HPDE6-E6E7 (cell line): ENCODE data around the gene KNCN.

Source experiments
- DNase-seq: peaks from one replicate; pipeline ENCODE4 v3.0.0; 2011; ENCODE audit warnings: missing footprints; ENCODE audit errors: extremely low spot score

KNCN gene

DNA sequence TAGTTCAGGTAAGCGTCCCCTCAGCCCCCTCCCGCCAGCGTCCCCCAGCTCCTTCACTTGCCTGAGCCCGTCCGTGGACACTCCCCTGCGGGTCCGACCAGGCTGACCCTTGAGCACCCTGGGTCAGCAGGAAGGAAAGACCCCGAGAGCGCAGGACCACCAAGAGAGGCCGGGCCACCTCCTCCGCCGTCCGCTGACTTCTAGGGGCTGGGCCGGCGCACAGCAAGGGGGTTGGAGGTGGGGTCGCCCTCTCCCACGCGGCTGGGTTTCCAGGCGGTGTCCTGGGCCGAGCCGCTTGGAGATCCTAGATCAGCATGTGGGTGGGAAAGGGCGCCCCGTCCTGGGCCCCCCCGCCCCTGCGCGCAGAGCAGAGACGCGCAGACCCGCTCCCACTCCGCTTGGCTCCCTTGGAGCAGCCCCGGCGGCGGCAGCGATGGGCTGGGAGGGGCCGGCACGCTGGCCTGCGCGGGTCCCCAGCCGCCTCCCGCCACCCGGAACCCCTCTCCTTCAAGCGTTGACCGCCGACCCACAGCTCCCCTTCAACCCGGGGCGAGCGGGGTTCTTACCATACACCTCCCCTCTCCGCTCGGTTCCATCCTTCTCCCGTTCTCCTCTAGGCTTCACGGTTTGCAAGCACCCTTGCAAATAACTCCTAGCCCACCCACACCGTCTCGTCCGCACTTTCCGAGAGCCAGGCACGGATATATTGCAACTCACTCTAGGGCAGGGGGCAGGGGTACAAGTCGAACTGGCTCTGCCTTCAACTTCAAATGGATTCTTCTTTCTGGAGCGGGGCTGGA, 7.5 kb downstream of the KNCN start:
- DNase-seq = no peak

DNA sequence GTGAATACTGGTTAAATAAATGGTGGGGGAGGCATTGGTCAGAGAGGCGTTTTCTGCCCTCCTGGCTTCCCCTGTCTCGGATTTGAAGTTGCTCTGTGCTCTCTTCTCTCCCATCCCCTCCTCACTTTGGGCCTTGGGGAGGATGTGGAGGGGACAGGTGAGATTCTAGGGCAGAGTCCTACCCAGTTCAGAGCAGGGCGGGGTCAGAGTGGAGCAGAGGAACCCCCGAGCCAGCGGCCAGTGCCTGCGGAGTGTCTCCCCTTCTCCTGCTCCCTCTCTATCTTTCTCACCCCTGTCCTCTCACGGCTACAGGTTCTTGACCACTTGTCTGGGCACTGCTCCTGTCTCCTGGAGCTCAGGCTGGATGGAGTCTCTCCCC, 8.1 kb downstream of the KNCN start:
- no peak for DNase-seq

DNA sequence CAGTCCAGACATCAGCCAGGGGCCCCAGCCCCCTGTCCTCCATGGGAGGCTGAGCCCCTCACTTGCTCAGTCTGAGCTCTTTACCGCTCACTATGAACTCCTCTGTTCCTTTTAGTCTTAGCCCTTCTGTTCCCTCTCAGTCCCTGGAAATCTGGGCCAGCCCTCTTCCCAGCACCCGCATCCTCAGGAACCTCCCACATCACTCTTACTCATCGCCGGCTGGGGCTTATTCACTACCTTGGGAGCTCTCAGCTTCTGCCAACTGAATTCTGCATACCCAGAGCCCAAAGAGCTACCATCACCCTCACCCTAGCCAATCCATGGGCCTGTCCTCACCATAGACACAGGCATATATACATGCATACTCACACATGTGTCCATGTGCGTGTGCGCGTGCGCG, 11.5 kb downstream of the KNCN start:
- DNase-seq = peak; percentile 78

DNA sequence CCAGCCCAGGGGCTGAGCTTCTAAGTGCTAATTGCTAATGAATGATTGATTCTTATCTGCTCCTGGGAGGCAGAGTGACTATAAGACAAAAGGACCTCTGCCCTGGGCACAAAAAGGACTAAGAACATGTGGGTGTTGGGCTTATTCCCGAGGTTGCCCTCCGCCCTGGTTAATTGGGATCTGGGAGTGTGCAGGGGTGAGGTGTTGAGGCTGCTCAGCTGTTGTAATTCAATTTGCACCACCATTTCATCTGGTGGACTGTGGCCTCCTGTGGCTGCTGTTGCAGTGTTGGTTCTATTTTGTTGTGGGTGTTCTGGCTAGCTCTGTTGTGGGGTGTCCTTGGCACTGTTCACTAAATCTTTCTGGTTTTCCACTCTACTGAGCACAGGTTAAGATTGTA, 13.3 kb downstream of the KNCN start:
- DNase-seq = no peak

DNA sequence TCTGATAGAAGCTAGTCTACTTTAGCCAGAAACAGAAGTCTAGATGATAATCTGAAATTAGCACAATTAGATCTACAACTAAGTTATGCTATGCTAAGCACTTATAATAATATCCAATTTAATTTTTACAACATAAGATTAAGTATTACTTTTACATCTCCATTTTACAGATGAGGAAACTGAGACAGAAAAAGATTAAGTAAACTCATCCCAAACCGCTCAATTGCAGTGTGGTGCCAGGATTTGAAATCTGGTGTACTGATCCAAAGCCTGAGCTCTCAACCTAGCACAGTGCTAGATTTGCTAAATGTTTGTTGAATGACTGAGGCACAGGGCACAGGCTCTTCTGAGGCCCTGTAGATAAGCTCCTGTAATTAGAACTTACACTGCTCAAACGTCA, 13.8 kb downstream of the KNCN start:
- DNase-seq = no peak

DNA sequence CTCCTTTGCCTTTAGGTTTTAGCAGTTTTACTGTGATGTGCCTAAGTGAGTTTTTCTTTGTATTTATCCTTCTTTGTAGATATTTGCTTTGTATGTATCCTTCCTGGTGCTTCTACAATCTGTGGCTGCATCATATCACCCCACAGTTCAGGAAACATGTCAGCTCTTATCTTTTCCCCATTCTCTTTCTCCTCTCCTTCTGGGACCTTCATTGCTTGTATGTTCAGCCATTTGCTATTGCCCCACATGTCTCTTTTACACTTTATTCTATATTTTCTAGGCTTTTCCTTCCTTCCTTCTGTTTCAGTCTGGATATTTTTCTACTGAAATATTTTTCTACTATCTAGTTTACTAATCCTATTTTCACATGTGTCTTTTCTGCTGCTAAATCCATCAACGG, 14.9 kb downstream of the KNCN start:
- no peak for DNase-seq

DNA sequence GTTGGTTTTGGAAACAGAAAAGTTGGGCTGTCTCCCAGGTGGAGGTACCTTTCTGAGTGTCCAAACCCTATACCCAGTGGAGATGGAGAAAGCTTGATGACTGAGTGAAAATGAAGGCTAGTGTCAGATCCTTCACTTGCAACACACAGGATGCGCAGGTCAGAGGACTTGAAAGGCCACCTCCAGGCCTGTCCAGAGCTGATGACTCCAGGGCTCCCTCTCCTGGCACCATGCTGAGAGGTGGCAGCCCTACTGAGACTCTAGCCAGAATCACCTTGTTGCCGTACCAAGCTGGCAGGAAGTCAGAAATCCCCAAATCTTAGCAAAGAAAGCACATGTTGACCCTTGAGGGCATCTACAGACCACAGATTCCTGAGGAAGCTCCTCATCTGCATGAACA, 16.4 kb downstream of the KNCN start:
- DNase-seq = no peak

DNA sequence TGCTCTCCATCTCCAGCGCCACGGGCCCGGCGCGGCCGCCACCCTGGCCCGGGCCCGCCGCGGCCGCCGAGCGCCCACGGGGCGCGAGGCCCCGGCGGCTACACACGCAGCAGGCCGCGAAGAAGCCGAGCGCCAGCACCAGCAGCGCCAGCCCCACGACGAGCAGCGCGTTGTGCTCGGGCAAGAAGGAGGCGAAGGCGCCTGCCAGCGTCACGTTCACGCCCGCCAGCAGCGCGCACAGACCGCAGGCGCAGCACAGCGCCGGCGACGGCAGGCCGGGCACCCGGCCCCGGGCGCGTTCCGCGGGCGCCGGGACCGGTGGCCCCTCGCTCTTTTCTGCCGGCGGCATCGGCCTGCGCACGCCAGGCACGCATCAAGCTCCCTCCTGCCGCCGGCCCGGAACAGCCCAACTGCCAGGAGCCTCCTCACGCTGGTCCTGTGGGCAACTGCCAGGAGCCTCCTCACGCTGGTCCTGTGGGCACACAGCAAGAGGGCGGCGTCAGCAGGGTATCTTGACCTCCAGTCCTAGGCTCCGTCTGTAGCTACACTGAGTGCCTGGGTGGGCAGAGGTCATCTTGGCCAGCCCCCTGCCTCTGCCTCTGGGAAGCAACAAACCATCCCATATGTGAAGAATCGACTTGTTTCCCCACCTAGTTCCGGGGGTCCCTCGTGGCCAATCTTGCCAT, 18.1 kb downstream of the KNCN start:
- DNase-seq = no peak

DNA sequence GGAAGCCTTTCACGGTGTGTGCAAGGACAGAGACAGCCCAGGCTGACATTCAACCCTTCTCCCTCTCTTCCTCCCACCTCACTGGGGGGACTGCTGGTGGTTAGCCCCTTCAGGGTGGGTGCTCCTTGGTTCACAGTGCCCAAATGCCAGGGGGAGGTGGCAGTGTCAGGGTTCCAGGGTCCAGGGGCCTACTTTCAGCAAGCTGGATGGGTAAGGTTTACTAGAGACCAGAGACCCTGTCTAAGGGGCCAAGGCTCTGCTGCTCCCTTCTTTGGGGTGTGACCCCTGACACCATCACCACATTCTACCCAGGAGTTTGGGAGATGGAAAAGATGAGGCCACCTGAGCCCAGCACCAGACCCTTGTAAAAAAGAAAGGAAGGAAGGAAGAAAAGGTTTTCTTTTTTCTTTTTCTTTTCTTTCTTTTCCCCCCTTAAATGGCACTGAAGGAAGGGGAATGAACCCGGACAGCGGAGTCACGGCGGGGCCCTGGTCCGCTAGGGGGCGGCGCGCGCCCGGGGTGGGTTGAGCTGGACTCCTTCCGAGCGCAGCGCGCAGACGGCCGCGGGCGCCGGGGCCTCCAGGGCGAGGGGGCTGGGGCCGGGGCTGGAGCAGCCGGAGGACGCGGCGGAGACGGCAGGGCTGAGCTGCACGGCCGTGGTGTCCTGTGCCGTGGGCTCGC, 18.8 kb downstream of the KNCN start:
- DNase-seq = no peak

DNA sequence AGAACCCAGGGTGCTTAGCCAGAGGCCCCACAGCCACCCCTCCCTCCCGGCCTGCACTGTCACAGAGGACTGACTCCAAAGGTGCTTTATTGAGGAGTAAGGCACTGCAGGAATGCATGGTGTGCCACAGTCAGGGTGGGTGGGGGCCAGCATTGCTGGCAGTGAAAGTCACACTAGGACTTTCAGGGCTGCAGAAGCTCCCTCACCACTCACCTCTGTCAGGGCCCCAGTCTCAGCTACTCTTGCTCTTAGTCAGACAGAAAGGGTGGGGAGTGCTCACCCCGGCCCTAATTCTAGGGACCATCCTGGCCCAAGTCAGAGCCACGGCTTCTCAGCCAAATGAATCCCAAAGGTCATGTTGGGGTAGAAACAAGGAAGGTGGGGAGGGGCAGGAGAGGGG, 19.4 kb downstream of the KNCN start:
- DNase-seq = no peak

DNA sequence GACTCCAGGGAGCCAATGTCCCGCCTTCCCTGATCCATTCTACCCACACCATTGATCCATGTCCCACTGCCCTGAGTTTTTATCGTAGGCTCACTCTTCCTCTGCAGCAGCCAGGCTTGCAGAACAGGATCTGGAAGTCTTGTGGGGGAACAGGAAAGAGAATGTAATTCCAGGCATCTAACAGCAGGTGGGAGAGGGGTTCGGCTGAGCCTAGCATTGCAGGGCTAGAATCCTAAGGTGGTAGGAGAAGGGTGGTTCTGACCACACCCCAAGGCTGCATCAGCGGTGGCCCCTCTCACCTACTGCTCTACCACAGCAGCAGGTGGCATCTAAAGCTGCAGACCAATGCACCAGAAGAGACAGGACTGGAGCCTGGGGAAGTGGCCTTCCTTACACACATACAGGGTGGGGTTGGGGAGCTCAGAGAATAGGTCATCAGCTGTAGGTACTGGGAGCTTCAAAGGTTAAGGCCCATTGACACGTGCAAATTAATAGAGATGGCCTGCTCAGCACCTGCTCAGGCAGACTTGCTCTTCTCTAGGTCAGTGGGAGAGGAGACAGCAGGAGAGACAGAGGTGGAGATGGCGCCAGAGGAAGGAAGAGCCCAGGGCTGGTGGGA, 20.5 kb downstream of the KNCN start:
- DNase-seq = no peak

DNA sequence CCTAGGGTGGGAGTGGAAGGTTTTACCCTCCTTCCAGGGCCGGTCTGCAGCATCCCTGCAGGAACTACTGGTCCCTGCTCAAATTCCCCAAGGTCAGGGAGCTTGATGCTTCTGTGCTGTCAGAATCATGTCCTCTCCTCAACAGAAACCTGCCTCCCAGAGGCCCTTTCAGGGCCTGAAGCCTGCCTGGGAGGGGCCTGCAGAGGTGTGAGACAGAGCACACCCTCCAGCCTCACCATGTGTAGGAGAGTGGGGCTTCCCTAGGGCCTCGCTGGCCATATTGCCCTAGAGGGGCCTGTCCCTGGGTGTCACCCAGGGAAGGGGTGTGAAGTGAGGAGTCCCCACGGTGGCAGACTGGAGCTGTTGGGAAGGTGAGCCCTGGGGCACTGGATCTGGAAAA, 21.1 kb downstream of the KNCN start:
- no peak for DNase-seq

DNA sequence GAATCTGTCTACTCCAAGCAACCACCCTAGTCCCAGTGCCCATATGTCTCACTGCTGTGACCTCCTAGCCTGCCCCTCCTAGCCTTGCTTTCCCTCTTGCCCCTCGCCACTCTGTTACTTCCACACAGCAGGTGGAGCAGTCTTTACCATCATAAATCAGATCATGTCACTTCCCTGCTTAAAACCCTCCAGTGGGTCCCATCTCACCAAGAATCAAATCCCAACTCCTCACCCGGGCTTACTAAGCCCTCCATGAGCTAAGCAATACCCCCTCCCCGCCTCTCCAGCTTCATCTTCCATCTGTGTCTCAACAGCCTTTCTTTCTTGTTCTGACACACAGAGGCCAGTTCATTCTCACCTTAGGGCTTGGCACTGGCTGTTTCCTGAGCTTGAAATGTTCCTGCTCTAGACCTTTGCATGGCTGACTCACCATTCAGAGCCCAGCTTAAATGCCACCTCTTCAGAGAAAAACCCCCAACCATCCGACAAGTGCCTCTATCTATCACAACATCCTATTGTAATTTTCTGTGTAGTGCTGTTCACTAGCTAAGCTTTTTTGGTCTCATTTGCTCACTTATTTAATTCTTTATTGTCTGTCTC, 22.3 kb downstream of the KNCN start:
- no peak for DNase-seq

DNA sequence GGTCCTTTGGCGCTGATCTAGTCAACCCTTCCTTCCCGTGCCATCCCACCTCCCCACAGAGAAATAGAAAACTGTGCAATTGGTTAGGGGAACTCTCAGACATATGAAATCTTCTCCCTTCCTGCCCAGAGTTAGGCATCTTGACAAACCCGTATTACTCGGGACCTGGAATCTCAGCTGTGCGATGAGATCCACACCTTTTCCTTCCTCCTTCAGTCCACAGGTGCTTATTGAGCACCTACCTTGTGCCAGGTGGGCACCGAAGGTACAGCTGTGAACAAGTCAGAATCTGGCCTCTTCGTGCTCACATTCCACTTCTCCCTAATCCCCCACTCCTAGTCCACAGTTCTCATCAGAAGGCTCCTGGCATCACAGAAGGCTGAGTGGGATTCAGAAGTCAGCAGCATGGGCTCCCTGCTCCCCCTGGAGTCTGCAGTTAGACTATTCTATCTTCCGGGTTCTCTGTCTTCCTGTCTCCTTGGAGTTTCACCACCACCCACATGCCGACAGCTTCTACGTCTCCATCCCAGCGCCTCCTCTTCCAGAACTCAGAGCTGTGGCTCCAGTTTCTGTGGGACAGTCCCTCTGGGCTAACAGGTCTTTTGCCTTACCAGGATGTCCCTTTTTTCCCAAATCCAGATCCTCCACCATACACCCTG, 23.0 kb downstream of the KNCN start:
- DNase-seq = no peak

DNA sequence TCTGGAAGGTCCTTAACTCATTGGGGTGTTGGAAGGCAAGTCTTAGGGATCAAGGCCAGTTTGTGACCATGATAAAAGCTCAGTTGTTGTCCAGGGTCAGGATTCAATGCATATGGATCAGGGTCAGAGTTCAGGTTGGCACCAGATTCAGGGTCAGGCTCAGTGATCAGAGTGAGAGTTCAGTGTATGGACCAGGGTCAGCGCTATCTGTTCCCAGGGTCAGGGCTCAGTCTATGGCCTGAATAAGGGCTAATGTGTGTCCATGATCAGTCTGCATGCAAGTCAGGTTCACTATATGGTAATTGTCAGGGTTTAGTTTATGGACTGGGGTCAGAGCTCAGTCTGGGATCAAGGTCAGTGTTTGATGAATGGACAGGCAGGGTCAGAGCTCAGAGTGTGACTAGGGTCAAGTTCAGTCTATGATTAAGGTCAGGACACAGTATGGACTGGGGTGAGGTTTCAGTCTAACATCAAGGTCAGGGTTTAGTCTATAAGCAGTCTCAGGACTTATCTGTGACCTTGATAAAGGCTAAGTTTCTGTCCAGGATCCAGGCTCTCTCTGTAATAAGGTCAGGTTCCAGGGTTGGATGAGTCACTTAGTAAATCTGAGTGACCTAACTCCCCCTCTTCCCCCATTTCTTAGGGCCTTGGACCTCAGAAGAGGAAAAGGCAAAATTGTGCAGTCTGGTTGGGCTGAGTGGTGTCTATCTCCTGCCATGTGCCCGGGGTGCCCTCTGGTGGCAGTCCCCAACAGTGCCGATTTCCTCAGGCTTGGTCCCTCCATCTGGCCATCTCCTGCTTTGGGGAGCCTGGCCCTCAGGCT, 23.8 kb downstream of the KNCN start:
- DNase-seq = peak; percentile 79

DNA sequence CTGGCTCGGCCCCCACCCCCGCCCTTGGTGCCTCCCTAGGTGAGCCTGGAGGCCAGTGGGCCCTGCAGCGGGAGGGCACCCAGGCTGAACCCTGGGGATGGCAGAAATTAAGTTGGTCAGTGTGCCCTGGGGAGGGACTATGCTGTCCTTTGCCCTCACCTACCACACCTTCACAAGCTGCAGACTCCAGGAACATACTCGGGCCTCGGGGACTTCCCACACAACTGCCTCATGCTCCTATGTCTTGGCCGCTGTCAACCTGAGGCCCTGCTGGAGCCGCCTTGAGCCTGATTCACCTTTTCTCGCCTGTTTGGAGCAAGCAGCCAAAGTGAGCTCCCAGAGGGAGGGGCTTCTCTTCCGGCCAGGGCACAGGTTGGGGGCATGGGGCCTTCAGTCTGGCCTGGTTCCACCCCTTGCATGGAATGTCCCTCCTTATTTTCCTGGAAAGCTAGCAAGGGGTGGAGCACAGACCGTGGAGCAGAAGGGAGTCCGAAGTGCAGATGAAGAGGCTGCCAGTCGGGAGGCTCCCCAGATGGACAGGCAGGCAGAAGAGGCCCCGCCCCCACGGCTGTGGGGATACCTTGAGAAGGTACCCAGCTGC, 24.7 kb downstream of the KNCN start:
- DNase-seq = no peak

DNA sequence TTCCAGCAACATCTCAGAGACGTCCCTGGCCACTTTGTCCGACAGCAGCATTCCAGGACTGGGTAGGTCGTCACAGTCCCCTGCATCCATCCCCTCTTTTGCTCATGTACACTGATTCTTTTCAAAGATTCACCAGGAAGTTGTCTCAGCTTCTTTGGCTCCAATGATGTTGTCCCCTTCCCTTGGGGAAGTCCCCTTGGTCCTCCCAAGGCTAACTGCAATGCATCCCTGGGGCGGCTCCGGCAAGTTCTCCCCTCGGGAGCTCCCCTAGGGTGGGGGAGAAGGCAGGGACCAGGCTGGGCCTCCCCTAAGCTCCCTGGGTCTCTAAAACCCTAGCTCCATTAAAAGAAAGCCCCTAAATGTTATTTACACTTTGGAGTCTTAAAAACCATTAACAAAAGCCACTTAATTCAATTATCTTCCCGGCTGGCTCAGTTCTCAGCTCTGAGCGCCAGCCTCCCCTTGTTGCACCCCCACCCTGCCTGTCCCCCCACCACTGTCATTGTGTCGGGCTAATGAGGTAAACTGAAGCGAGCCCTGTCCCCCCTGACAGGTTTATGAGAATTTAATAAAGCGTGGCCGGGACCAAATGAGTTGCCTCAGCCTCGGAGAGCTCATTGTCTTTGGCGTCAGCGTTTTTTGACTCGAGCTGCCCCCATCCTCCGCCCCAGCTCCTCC, 25.3 kb downstream of the KNCN start:
- DNase-seq = no peak

DNA sequence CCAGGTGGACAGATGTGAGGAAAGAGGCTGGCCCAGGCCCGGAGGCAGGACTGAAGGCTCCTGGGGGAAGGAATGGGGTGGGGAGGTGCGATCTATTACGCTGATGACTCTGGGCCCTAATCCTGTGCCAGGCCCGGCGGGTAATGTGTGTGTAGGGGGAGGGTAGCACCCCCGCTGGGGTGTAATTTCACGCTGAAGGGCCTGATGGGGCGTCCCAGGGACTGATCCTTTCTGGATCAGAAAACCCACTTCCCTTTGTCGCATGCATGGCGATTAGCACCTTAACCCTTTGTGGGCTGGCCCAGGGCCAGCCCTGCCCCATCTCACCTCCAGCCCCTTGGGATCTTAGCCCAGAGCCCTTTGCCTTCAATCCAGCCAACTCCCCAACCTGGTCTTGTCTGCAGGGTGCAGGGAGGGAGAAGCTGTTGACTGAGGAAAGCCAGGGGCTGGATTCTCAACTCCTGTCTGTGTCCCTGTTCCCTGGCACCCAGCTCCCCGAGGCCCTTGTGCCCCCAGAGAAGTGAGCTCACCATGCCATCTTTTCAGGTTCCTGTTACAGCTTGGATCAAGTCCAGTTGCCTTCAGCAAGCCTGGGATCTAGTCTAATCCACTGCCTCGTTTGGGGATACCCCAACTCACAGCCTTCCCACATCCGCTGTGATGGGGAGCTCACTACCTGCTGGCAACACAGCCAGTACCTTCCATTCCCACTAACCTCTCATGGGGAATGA, 26.0 kb downstream of the KNCN start:
- DNase-seq = no peak

DNA sequence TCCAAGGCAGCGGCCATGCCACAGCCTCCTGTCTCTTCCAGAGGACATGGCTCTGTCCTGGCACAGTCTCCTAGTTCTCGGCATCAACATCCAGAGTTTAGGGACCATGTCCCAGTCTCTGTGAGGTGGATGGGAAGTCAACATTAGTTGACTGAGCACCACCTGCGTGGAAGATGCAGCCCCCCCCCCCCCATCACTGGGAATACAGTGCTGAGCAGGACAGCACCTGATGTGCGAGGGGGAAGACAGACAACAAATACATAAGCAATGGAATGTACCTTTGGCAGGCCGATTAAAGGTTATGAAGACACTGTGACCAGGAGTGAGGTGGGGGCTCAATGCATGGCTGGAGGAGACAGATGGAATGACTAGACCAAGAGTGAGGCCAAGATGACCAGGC, 26.6 kb downstream of the KNCN start:
- DNase-seq = no peak
